Cardiac muscle cell (in vitro differentiated cells and primary cell): ENCODE measurements around the gene RYR1. TPM values are rescaled to one million over a fixed set of nuclear protein-coding genes. Genes with fewer than 3 reads are reported as not detected.
"Not testable (repeated sequence)": the region's sequence is repeated elsewhere in the genome, so short reads cannot be mapped to it uniquely, and the experiment has no call there.

Source experiments
- DNase-seq, 2 donors: peaks; one replicate each; pipeline versions ENCODE4 v3.0.0 to v3.0.0-alpha.2; 2010 to 2017; ENCODE audit warnings: low read depth in 1 of 2, low spot score in 1 of 2
- H3K27ac ChIP-seq: fragments of 200-600 bp; sonication (generic); 2 replicates; pipeline ENCODE4 v1.5.1; 2016
- H3K27me3 ChIP-seq: fragments of 200-600 bp; sonication (generic); 2 replicates; pipeline ENCODE4 v1.6.0; 2016; ENCODE audit warnings: control low read depth
- H3K36me3 ChIP-seq: fragments of 200-600 bp; sonication (generic); 2 replicates; pipeline ENCODE4 v1.5.1; 2016; ENCODE audit warnings: control low read depth
- H3K4me1 ChIP-seq: fragments of 200-600 bp; sonication (generic); 2 replicates; pipeline ENCODE4 v1.8.1; 2017; ENCODE audit warnings: low read depth, mild to moderate bottlenecking, mixed run types
- H3K4me3 ChIP-seq: fragments of 200-600 bp; sonication (generic); 2 replicates; pipeline ENCODE4 v1.5.1; 2016; ENCODE audit warnings: mild to moderate bottlenecking
- H3K9me3 ChIP-seq: fragments of 200-600 bp; sonication (generic); 2 replicates; pipeline ENCODE4 v1.5.1; 2017; ENCODE audit warnings: low read depth, mild to moderate bottlenecking, control low read depth
- polyA plus RNA-seq: library from polyadenylated mRNA; unstranded; fragments of >200 nt; fragmentation: Nextera tagmentation; extraction: Ambion mirVana; gene quantifications from 2 replicates; pipeline ENCODE4 v1.2.1, GENCODE V29; 2016
- total RNA-seq: library from RNA; depleted of rRNA; stranded (reverse); fragments of >200 nt; gene quantifications from 2 replicates; pipeline ENCODE4 v1.2.3, GENCODE V29; 2016
- TF ChIP-seq, protein P1 (sequence below): IDR thresholded peaks from 2 replicates; pipeline ENCODE4 v1.5.1; 2012; ENCODE audit warnings: low read depth, mild to moderate bottlenecking, low read length

Gene RYR1
- total and polyA plus RNA-seq, 2 experiments from 2014 or later = 0.71 to 12.8 TPM

DNA sequence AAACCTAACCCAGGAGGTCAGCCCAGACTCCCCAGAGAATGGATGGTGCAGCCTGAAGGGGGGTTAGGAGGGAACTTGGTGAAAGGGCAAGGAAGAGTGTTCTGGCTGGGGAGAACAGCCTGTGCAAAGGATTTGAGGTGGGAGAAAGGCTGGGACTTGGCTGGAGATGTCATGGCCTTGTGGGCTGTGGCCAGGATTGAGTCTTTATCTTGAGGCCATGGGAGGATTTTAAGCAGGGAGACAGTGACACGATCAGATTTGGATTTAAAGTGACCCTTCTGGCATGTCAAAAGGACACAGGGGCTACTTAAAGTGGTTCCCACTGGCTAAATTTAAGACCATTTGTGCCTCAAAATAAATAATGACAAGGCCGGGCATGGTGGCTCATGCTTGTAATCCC is 154.6 kb downstream of the RYR1 start:
- no peak overlapping the region for H3K27ac ChIP-seq
- no peaks in the 10 kb centered on the region for H3K9me3 ChIP-seq
- DNase-seq = no peak
- no peaks in the 10 kb centered on the region for H3K27me3 ChIP-seq
- no peak overlapping the region for H3K4me3 ChIP-seq
- TF ChIP-seq, protein P1, sequence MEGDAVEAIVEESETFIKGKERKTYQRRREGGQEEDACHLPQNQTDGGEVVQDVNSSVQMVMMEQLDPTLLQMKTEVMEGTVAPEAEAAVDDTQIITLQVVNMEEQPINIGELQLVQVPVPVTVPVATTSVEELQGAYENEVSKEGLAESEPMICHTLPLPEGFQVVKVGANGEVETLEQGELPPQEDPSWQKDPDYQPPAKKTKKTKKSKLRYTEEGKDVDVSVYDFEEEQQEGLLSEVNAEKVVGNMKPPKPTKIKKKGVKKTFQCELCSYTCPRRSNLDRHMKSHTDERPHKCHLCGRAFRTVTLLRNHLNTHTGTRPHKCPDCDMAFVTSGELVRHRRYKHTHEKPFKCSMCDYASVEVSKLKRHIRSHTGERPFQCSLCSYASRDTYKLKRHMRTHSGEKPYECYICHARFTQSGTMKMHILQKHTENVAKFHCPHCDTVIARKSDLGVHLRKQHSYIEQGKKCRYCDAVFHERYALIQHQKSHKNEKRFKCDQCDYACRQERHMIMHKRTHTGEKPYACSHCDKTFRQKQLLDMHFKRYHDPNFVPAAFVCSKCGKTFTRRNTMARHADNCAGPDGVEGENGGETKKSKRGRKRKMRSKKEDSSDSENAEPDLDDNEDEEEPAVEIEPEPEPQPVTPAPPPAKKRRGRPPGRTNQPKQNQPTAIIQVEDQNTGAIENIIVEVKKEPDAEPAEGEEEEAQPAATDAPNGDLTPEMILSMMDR = no peak
- H3K36me3 ChIP-seq = no peaks in the 10 kb centered on the region
- no peaks in the 10 kb centered on the region for H3K4me1 ChIP-seq

DNA sequence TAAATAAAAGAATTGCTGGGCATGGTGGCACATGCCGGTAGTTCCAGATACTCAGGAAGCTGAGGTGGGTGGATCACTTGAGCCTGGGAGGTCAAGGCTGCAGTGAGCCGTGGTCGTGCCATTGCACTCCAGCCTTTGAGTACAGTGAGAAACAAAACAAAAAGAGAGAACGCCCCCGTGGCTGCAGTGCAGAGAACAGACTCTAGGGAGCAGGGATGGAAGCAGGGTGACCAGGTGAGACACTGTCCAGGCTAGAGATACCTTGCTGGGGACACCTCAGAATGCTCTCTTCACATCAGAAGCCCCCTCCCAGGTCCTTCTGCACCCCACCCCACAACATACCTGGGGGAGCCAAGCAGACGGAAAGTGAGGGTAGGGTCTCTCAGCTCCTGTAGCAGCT is 159.4 kb downstream of the RYR1 start:
- H3K36me3 ChIP-seq = no peaks in the 10 kb centered on the region
- H3K9me3 ChIP-seq = no peaks in the 10 kb centered on the region
- no peaks in the 10 kb centered on the region for H3K27me3 ChIP-seq
- H3K4me3 ChIP-seq = no peak overlapping the region
- no peak overlapping the region for H3K27ac ChIP-seq
- TF ChIP-seq, protein P1 = no peak
- H3K4me1 ChIP-seq = no peaks in the 10 kb centered on the region
- DNase-seq = no peak

DNA sequence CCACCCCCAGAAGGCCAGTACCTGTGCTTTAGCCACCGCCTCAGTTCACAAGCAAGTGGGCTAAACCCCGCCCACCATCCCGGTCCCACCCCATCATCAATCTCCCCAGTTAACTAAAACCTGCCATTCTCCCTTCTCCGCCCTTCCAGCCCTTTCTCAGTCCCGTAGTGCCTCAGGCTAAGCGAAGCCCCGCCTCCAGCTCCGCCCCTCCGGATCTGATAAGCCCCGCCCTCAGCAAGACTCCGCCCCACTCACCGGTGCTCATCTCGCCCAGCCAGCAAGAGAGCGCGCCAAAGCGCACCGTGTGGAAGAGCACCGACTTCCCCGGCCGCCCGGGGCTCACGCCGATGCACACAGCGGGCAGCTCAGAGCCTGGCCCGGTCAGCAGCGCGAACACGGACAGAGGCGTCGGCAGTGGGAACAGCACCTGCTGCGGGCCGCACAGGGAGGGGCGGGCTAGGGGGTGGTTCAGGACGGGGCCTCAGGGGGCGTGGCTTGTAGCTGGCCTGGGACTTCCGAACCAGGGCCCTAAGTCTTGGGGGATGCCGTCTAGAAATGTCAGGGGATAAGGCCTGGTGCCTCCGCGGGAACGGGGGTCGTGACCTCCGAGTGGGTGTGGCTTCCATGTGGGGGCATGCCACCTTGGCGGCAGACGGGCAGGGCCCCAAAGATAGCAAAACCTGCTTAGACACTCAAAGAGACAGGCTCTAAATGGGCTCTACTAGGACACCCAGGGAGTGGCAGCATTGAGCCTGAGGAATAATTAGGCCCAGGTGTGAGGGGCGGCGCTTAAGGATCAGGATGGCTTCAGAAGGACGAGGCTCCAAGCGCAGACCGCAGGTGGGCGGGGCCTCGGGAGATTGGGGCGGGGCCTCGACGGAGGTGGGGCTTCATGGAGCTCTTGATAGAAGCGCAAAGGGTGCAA is 162.8 kb downstream of the RYR1 start:
- Histone ChIP-seq H3K4me3 (peak overlapping the region; percentile 37), H3K27me3 (no peaks in the 10 kb centered on the region), H3K4me1 (no peaks in the 10 kb centered on the region), H3K36me3 (no peaks in the 10 kb centered on the region), H3K9me3 (no peaks in the 10 kb centered on the region), H3K27ac (peak overlapping the region; percentile 6)
- peak; percentile 16 to 90 for DNase-seq
- TF ChIP-seq, protein P1 = no peak

DNA sequence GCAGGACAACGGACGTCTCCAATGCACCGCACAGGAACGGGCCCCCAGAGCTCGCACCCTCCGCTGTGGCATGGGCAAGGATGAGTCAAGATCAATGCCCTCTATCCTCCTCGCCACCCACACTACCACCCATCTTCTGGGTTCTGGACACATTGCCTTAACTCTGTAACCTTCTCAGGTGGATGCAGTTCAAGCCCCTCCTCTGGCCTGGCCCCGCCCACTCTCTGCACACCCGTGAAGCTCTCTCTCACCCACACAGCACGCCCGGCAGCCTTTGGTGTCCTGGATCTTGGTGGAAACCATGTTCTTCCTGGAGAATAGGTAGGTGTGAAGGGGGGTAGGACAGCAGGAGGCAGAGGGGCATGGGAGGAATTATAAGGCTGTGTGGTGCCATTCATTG is 163.6 kb downstream of the RYR1 start:
- DNase-seq = no peak
- TF ChIP-seq, protein P1 = no peak
- Histone ChIP-seq H3K27me3 (no peaks in the 10 kb centered on the region), H3K4me1 (no peaks in the 10 kb centered on the region), H3K27ac (no peak overlapping the region), H3K4me3 (no peak overlapping the region), H3K9me3 (no peaks in the 10 kb centered on the region), H3K36me3 (no peaks in the 10 kb centered on the region)

DNA sequence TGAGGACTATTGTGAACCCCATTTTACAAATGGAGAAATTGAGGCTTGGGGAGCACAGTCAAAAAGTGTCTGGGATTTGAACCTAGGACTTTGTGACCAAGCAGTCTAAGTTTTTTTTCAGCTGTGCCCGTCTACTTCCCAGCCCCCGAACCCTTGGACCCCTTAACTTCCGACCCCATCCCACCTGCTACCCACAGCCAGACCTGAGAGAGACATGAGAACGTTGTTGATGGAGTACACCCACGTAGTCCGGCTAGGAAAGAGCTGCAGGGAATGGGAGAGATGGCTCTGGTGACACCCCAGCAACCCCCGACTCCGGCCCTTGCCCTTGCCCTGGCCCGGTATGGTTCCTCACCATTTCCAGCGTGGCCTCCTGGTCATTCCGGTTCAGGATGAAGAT is 166.2 kb downstream of the RYR1 start:
- Histone ChIP-seq H3K36me3 (no peaks in the 10 kb centered on the region), H3K4me1 (no peaks in the 10 kb centered on the region), H3K27me3 (no peaks in the 10 kb centered on the region), H3K4me3 (no peak overlapping the region), H3K27ac (no peak overlapping the region), H3K9me3 (no peaks in the 10 kb centered on the region)
- no peak for DNase-seq
- TF ChIP-seq, protein P1 = no peak

DNA sequence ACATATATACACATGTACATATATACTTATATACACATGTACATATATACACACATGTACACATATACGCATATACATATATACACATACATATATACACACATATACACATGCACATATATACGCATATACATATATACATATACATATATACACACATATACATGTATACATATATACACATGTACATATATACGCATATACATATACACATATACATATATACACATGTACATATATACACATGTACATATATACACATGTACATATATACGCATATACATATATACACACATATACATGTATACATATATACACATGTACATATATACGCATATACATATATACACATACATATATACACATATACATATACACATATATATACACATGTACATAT is 169.4 kb downstream of the RYR1 start:
- not testable (repeated sequence) for H3K4me3 ChIP-seq, H3K27me3 ChIP-seq, H3K4me1 ChIP-seq, H3K9me3 ChIP-seq, H3K27ac ChIP-seq, H3K36me3 ChIP-seq, DNase-seq
